ENCODE data around the gene ASTN1. TPM values are rescaled to one million over a fixed set of nuclear protein-coding genes. Genes with fewer than 3 reads are reported as not detected.

Gene ASTN1
- total RNA-seq, 1 experiment from 2014 or later, result 0.42 TPM

- Histone ChIP-seq H3K9ac (ENCODE audit: low read length) (no peak overlapping the region), H3K79me2 (ENCODE audit: insufficient read depth, low read length) (no peaks in the 10 kb centered on the region), H3K27me3 (ENCODE audit: insufficient read depth, low read length) (peaks cover 13% of the 10 kb centered on the region; the same call in 1 of the 2 replicates), H2AFZ (ENCODE audit: low read depth, low read length, poor library complexity, severe bottlenecking) (no peak overlapping the region), H3K36me3 (ENCODE audit: control insufficient read depth in 1 of 2, insufficient read depth in 2 of 2, low read length in 2 of 2) (no peaks in the 10 kb centered on the region), H3K9me2 (ENCODE audit: insufficient read depth) (no peaks in the 10 kb centered on the region), H4K20me1 (ENCODE audit: insufficient read depth) (no peaks in the 10 kb centered on the region), H3K4me1 (ENCODE audit: control insufficient read depth in 1 of 2, insufficient read depth in 2 of 2, low read length in 2 of 2) (no peaks in the 10 kb centered on the region), H3K4me3 (replicated peaks in 1 of 2; ENCODE audit: low read depth in 1 of 2, low read length in 2 of 2) (no peak overlapping the region), H3K4me2 (ENCODE audit: low read length) (no peak overlapping the region), H3K27ac (ENCODE audit: low read depth, low read length) (no peak overlapping the region), H3K9me3 (ENCODE audit: control insufficient read depth in 1 of 2, insufficient read depth in 1 of 2, low read depth in 1 of 2, low read length in 2 of 2) (no peaks in the 10 kb centered on the region)
- ChIA-PET POLR2A (no interaction called here), CTCF (no interaction called here), RAD21 (ENCODE audit: low non-redundant PET in 1 of 2, low total read pairs in 2 of 2, uncharacterized antibody in 2 of 2, unreplicated experiment in 2 of 2) (no interaction called here)
- DNase-seq (ENCODE audit: low read depth, low spot score) (no peak), ATAC-seq (no peak)
- intact Hi-C loops (cut with micrococcal nuclease), result no loop called here
- BruUV-seq (replicated peaks), result no TSS peak
- TF ChIP-seq REST (IDR thresholded peaks at IDR 0.05; ENCODE audit: low read depth), result no peak
- no peak for TF ChIP-seq CEBPB (IDR thresholded peaks at IDR 0.05; ENCODE audit: low read depth)
- TF ChIP-seq EGR1 (IDR thresholded peaks at IDR 0.05; ENCODE audit: low read depth), result no peak
- TF ChIP-seq EZH2phosphoT487 (IDR thresholded peaks at IDR 0.05; ENCODE audit: borderline replicate concordance), result no peak
- TF ChIP-seq, protein P1, sequence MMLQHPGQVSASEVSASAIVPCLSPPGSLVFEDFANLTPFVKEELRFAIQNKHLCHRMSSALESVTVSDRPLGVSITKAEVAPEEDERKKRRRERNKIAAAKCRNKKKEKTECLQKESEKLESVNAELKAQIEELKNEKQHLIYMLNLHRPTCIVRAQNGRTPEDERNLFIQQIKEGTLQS (IDR thresholded peaks at IDR 0.05), result no peak
- no peak for TF ChIP-seq FOSL1 (IDR thresholded peaks at IDR 0.05; ENCODE audit: low read depth)
- TF ChIP-seq ZFX (IDR thresholded peaks at IDR 0.05), result no peak
- no peak for TF ChIP-seq SP1 (IDR thresholded peaks at IDR 0.05; ENCODE audit: low read depth)
These were observed 95.0 kb downstream of the ASTN1 start for GRCh38 chr1:177069490-177069889.

Data from HCT116 (cell line).